ENCODE measurements around the gene HNMT. TPM values are rescaled to one million over a fixed set of nuclear protein-coding genes. Genes with fewer than 3 reads are reported as not detected.

The HNMT gene
- total and polyA plus RNA-seq, 2 of the 13 experiments (the other 11 are each of a cell fraction or from before 2014, with no cell fraction given) = 279 to 309 TPM

DNA sequence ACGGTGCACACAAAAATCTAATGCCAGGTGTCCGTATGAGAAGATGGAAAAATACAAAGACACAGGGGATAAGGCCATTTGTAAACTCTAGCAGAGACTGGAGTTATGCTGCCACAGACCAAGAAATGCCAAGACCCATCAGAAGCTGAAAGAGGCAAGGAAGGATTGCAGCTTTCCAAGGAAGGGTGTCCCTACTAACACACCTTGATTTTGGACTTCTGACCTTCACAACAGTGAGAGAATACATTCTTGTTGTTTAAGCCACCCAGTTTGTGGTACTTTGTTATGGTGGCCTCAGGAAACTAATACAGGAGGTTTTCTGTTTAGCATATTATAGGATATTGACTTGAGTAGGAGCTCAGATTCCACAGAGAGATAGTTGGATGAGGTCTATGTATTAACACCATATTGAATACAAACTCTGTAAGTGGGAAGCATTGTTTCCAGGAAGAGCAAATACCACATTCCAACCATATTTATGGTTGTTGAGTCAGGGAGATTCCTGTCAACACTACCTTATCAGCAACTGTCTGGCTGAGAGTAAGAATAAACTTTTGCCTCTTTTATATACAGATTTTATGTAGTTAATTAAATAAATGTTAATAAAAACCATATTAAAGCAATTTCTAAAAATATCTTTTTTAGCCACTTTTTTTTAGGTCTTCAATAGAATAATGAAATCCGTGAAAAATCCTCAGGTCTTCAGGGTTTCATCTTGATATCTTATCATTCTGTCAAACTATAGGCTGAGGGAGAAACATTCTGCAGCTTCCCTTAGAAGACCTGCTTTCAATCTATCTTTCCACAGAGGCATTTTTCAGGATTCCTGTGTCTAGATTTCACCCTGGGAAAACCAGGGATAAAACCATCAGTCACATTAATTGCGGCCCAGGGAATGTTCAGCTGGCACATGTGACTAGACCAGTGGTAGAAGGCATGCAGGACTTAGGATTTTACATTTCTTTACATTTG lies 35.4 kb upstream of the HNMT start (continued):
- TF ChIP-seq RNF219 (CRISPR knock-in tag; IDR thresholded peaks at IDR 0.05) (no peak), MAF1 (CRISPR knock-in tag; IDR thresholded peaks at IDR 0.05; ENCODE audit: borderline replicate concordance) (no peak), ZNF644 (CRISPR knock-in tag; IDR thresholded peaks at IDR 0.05; ENCODE audit: low read depth) (peak; percentile 93), ZNF850 (CRISPR knock-in tag; conservative IDR thresholded peaks at IDR 0.05) (no peak), CEBPB (IDR thresholded peaks at IDR 0.05; ENCODE audit: borderline replicate concordance, low read depth, low read length) (no peak), FOXA1 (IDR thresholded peaks at IDR 0.05) (peak; percentile 90), FOXA1 (CRISPR knock-in tag; IDR thresholded peaks at IDR 0.05) (peak; percentile 96), HNRNPLL (IDR thresholded peaks at IDR 0.05; ENCODE audit: low read depth, low read length, poor library complexity, severe bottlenecking) (no peak), KLF11 (CRISPR knock-in tag; IDR thresholded peaks at IDR 0.05) (no peak)
- TF ChIP-seq, protein P1, sequence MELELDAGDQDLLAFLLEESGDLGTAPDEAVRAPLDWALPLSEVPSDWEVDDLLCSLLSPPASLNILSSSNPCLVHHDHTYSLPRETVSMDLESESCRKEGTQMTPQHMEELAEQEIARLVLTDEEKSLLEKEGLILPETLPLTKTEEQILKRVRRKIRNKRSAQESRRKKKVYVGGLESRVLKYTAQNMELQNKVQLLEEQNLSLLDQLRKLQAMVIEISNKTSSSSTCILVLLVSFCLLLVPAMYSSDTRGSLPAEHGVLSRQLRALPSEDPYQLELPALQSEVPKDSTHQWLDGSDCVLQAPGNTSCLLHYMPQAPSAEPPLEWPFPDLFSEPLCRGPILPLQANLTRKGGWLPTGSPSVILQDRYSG (CRISPR knock-in tag; IDR thresholded peaks at IDR 0.05) = no peak
- TF ChIP-seq, protein P2, sequence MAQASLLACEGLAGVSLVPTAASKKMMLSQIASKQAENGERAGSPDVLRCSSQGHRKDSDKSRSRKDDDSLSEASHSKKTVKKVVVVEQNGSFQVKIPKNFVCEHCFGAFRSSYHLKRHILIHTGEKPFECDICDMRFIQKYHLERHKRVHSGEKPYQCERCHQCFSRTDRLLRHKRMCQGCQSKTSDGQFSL (CRISPR knock-in tag; IDR thresholded peaks at IDR 0.05) = no peak
- TF ChIP-seq, protein P3, sequence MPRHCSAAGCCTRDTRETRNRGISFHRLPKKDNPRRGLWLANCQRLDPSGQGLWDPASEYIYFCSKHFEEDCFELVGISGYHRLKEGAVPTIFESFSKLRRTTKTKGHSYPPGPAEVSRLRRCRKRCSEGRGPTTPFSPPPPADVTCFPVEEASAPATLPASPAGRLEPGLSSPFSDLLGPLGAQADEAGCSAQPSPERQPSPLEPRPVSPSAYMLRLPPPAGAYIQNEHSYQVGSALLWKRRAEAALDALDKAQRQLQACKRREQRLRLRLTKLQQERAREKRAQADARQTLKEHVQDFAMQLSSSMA (CRISPR knock-in tag; IDR thresholded peaks at IDR 0.05) = no peak
- TF ChIP-seq, protein P4, sequence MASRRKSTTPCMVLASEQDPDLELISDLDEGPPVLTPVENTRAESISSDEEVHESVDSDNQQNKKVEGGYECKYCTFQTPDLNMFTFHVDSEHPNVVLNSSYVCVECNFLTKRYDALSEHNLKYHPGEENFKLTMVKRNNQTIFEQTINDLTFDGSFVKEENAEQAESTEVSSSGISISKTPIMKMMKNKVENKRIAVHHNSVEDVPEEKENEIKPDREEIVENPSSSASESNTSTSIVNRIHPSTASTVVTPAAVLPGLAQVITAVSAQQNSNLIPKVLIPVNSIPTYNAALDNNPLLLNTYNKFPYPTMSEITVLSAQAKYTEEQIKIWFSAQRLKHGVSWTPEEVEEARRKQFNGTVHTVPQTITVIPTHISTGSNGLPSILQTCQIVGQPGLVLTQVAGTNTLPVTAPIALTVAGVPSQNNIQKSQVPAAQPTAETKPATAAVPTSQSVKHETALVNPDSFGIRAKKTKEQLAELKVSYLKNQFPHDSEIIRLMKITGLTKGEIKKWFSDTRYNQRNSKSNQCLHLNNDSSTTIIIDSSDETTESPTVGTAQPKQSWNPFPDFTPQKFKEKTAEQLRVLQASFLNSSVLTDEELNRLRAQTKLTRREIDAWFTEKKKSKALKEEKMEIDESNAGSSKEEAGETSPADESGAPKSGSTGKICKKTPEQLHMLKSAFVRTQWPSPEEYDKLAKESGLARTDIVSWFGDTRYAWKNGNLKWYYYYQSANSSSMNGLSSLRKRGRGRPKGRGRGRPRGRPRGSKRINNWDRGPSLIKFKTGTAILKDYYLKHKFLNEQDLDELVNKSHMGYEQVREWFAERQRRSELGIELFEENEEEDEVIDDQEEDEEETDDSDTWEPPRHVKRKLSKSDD (CRISPR knock-in tag; IDR thresholded peaks at IDR 0.05; ENCODE audit: low read depth) = no peak
- TF ChIP-seq, protein P5, sequence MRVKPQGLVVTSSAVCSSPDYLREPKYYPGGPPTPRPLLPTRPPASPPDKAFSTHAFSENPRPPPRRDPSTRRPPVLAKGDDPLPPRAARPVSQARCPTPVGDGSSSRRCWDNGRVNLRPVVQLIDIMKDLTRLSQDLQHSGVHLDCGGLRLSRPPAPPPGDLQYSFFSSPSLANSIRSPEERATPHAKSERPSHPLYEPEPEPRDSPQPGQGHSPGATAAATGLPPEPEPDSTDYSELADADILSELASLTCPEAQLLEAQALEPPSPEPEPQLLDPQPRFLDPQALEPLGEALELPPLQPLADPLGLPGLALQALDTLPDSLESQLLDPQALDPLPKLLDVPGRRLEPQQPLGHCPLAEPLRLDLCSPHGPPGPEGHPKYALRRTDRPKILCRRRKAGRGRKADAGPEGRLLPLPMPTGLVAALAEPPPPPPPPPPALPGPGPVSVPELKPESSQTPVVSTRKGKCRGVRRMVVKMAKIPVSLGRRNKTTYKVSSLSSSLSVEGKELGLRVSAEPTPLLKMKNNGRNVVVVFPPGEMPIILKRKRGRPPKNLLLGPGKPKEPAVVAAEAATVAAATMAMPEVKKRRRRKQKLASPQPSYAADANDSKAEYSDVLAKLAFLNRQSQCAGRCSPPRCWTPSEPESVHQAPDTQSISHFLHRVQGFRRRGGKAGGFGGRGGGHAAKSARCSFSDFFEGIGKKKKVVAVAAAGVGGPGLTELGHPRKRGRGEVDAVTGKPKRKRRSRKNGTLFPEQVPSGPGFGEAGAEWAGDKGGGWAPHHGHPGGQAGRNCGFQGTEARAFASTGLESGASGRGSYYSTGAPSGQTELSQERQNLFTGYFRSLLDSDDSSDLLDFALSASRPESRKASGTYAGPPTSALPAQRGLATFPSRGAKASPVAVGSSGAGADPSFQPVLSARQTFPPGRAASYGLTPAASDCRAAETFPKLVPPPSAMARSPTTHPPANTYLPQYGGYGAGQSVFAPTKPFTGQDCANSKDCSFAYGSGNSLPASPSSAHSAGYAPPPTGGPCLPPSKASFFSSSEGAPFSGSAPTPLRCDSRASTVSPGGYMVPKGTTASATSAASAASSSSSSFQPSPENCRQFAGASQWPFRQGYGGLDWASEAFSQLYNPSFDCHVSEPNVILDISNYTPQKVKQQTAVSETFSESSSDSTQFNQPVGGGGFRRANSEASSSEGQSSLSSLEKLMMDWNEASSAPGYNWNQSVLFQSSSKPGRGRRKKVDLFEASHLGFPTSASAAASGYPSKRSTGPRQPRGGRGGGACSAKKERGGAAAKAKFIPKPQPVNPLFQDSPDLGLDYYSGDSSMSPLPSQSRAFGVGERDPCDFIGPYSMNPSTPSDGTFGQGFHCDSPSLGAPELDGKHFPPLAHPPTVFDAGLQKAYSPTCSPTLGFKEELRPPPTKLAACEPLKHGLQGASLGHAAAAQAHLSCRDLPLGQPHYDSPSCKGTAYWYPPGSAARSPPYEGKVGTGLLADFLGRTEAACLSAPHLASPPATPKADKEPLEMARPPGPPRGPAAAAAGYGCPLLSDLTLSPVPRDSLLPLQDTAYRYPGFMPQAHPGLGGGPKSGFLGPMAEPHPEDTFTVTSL (CRISPR knock-in tag; IDR thresholded peaks at IDR 0.05; ENCODE audit: borderline replicate concordance) = peak; percentile 94; the same call in 1 of the 2 replicates

Measured in HepG2 (cell line).